Calu3 (cell line): ENCODE measurements around the gene GUCA2A. TPM values are rescaled to one million over a fixed set of nuclear protein-coding genes. Genes with fewer than 3 reads are reported as not detected.

Experiments used
- BruUV-seq: library from RNA; stranded (reverse); fragments of 400-500 nt; replicated peaks from 2 replicates; lab custom pipeline; 2021; lab: Mats Ljungman, UMichigan
- CTCF ChIA-PET: fragments of 300-600 bp; sonication (Branson Sonifier 250); formaldehyde crosslinking; loops from one replicate; lab custom pipeline; 2022; ENCODE audit warnings: antibody characterized with exemption; lab: Charles Lee
- DNase-seq: peaks from one replicate; pipeline ENCODE4 v3.0.0; 2022
- H3K27ac Mint-ChIP-seq: one replicate; pipeline ENCODE4 v1.8.0; 2022; ENCODE audit warnings: mixed read lengths; ENCODE audit not compliant: unreplicated experiment
- H3K27me3 Mint-ChIP-seq: one replicate; pipeline ENCODE4 v1.8.0; 2022; ENCODE audit warnings: mixed read lengths; ENCODE audit not compliant: unreplicated experiment
- H3K36me3 Mint-ChIP-seq: one replicate; pipeline ENCODE4 v1.8.0; 2022; ENCODE audit warnings: mild to moderate bottlenecking, moderate library complexity, mixed read lengths; ENCODE audit not compliant: insufficient read depth, unreplicated experiment
- H3K4me1 Mint-ChIP-seq: one replicate; pipeline ENCODE4 v1.8.0; 2022; ENCODE audit warnings: mild to moderate bottlenecking, low read depth, mixed read lengths; ENCODE audit not compliant: unreplicated experiment
- H3K4me3 Mint-ChIP-seq: one replicate; pipeline ENCODE4 v1.8.0; 2022; ENCODE audit warnings: mild to moderate bottlenecking, low read depth, moderate library complexity, mixed read lengths; ENCODE audit not compliant: unreplicated experiment
- H3K9me3 Mint-ChIP-seq: one replicate; pipeline ENCODE4 v1.8.0; 2022; ENCODE audit warnings: low read depth, mixed read lengths; ENCODE audit not compliant: unreplicated experiment
- CTCF ChIP-seq: fragments of 200-600 bp; IDR thresholded peaks from one replicate; pipeline ENCODE4 v1.8.0; 2022; ENCODE audit warnings: antibody characterized with exemption; ENCODE audit not compliant: unreplicated experiment
- intact Hi-C: fragments of 100-400 bp; cut with micrococcal nuclease; formaldehyde crosslinking; loops from one replicate; pipeline ENCODE4 v1.10.0; 2022; ENCODE audit not compliant: unreplicated experiment
- total RNA-seq: library from RNA; stranded (reverse); gene quantifications from 2 replicates; pipeline ENCODE4 v1.2.3, GENCODE V29; 2022

Gene GUCA2A
- total RNA-seq, 1 experiment from 2014 or later = not detected

- peaks cover 46% of the 10 kb centered on the region for H3K27me3 Mint-ChIP-seq
- H3K4me1 Mint-ChIP-seq = no peaks in the 10 kb centered on the region
- CTCF ChIA-PET = no interaction called here
- BruUV-seq = no TSS peak
- no peaks in the 10 kb centered on the region for H3K36me3 Mint-ChIP-seq
- DNase-seq = no peak
- no peak overlapping the region for H3K27ac Mint-ChIP-seq
- H3K9me3 Mint-ChIP-seq = peaks cover 2% of the 10 kb centered on the region
- H3K4me3 Mint-ChIP-seq = no peak overlapping the region
- TF ChIP-seq CTCF = no peak
- intact Hi-C loops = no loop called here
Measured at GRCh38 chr1:42127767-42128166, 36.8 kb downstream of the GUCA2A start.

GRCh38 chr1:42125552-42125951, 39.0 kb downstream of the GUCA2A start:
- intact Hi-C loops = no loop called here
- DNase-seq = no peak
- H3K4me3 Mint-ChIP-seq = no peak overlapping the region
- CTCF ChIA-PET = no interaction called here
- H3K27me3 Mint-ChIP-seq = peaks cover 46% of the 10 kb centered on the region
- peaks cover 5% of the 10 kb centered on the region for H3K9me3 Mint-ChIP-seq
- no peaks in the 10 kb centered on the region for H3K36me3 Mint-ChIP-seq
- H3K4me1 Mint-ChIP-seq = no peaks in the 10 kb centered on the region
- TF ChIP-seq CTCF = no peak
- no peak overlapping the region for H3K27ac Mint-ChIP-seq
- no TSS peak for BruUV-seq

GRCh38 chr1:42122408-42122807, 42.1 kb downstream of the GUCA2A start:
- Mint-ChIP-seq H3K27me3 (peaks cover 26% of the 10 kb centered on the region), H3K36me3 (no peaks in the 10 kb centered on the region), H3K27ac (no peak overlapping the region), H3K4me3 (no peak overlapping the region), H3K4me1 (no peaks in the 10 kb centered on the region), H3K9me3 (peaks cover 5% of the 10 kb centered on the region)
- no peak for TF ChIP-seq CTCF
- DNase-seq = no peak
- BruUV-seq = no TSS peak
- intact Hi-C loops = no loop called here
- CTCF ChIA-PET = no interaction called here

GRCh38 chr1:42118125-42118524, 46.4 kb downstream of the GUCA2A start:
- CTCF ChIA-PET = no interaction called here
- H3K27ac Mint-ChIP-seq = no peak overlapping the region
- no peak for DNase-seq
- peaks cover 5% of the 10 kb centered on the region for H3K36me3 Mint-ChIP-seq
- peaks cover 3% of the 10 kb centered on the region for H3K9me3 Mint-ChIP-seq
- intact Hi-C loops = no loop called here
- H3K4me1 Mint-ChIP-seq = no peaks in the 10 kb centered on the region
- peaks cover 29% of the 10 kb centered on the region for H3K27me3 Mint-ChIP-seq
- no peak for TF ChIP-seq CTCF
- no peak overlapping the region for H3K4me3 Mint-ChIP-seq
- BruUV-seq = no TSS peak
